ENCODE results near the gene SPATA9.

SPATA9 gene, protein sequence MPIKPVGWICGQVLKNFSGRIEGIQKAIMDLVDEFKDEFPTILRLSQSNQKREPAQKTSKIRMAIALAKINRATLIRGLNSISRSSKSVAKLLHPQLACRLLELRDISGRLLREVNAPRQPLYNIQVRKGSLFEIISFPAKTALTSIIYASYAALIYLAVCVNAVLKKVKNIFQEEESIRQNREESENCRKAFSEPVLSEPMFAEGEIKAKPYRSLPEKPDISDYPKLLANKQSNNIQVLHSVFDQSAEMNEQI

GRCh38 chr5:95682891-95683290 lies at the start of gene SPATA9:
SPATA9 (minus strand) TSS chr5:95682991; CDS start chr5:95682854, 137 bp downstream.
- no peak for DNase-seq

- DNase-seq = no peak
These were observed 49.1 kb upstream of the SPATA9 start for GRCh38 chr5:95731571-95732554.

GRCh38 chr5:95730730-95731570 lies 48.2 kb upstream of the SPATA9 start, which contains the start of gene RHOBTB3:
RHOBTB3 (plus strand) TSS chr5:95731336; CDS start chr5:95731683, 347 bp downstream.
- no peak for DNase-seq

DNA sequence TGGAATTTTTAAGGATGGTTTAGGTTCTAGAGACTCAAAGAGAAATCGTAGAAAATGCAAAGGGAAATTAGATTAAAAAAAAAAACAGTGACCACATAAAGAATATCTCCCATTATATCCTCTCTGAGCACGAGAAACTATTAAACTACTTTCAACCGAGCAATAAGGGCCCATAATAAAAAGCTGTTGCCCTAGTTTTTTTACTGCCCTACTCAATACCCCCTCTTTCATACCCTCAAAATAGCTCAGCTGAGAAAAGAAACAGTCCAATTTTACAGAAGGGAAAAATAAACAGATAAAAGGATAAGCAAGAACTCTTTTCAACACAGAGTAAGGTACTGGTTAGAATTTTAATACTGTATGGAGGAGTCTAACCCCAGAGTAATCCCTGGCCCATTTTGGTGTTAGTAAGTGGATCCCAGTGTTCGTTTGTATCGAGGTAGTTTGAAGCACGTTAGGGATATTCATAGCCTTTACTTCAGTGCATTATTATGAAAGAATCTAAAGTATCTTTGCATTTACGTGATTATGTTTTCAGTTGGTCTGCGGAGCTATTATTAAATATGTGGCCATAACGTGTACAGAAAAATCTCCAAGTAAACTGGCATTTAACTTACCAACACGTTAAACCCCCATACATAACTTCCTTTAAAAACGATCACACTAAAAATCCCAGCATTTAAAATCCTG lies 47.4 kb upstream of the SPATA9 start:
- no peak for DNase-seq

DNA sequence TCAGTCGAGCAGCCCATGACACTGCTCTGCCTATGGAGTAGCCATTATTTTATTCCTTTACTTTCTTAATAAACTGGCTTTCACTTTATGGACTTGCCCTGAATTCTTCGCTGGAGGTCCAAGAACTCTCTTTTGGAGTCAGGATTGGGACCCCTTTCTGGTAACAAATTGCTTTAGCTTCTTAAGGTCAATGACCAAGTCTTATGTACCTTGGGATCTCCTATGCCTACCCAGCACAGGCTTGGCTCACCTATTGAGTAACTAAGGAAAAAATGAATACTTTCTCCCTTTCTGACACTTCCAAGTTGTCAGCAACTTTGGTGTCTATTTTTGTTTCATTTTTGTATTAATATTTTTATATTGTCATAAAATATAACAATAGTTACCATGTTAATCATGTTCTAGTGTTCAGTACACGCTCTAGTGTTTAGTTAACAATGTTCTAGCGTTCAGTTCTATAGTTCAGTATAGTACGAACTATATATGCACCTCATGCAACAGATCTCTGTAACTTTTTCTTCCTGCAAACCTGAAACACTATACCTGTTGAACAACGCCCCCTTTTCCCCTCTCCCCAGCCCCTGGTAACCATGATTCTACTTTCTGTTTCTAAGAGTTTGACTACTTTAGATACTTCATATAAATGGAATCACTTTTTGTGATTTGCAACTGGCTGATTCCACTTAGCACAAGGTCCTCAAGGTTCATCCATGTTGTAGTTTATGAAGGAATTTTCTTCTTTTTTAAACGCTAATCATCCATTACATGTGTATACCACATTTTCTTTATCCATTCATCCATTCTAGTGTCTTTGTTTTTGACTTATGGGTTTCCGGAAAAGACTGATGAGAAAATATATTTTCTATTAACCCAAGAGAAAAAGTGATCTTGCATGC lies 46.6 kb upstream of the SPATA9 start:
- DNase-seq = no peak

DNA sequence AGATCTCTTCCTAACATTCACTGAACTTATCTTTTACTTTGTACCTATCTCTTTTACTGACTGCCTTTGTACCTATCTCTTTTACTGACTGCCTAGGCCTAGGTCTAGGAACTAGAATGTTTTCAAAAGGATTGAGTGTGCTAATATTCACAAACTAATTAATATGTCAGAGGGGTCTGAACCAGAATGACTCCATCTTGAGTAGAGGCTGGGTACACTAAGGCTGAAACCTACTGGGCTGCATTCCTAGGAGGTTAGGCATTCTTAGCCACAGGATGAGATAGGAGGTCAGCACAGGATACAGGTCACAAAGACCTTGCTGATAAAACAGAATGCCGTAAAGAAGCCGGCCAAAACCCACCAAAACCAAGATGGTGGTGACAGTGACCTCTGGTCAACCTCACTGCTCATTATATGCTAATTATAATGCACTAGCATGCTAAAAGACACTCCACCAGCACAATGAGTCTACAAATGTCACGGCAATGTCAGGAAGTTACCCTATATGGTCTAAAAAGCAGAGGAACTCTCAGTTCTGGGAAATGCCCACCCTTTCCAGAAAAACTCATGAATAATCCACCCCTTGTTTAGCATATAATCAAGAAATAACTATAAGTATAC lies 45.8 kb upstream of the SPATA9 start:
- no peak for DNase-seq

- DNase-seq = no peak
These were observed 45.0 kb upstream of the SPATA9 start for GRCh38 chr5:95727764-95728191.

GRCh38 chr5:95726811-95727763 lies 44.3 kb upstream of the SPATA9 start:
- DNase-seq = no peak

DNA sequence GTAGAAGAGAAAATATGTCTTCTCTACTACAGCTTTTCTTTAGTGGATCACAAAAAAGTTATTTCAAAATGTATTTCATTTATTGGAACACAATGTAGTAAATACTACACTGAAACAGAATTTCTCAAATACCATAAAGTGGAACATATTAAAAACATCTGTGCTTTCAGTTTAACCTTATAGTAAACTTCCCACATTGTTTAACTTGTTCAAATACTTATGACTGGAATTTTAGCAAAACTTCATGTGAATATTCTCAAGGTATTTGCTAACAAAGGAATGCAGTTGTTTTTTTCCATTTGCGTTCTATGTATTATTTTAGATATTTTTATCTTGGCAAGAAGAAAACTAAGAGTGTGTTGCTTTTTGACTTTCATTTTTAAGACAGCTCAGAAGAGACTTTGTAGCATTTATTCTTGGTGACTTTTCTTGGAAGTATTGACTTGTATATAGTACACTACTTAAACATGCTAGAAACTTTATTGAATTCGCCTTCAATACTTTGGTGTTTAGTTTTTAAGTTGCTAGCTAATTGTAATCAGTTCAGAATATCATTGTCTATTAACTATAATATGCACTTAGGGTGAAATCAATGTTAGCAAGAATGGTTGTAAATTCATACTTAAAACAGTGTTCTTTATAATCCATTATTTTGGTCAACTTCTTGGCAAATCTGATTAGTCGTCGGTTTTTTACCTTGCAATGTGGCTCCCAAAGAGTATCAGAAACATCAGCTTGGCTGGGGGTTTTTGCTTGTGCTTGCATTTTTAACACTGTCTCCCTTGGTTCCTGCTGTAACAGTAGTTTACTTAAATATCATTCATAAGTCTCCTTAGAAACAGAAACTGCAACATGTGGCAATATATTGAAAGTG lies 43.4 kb upstream of the SPATA9 start:
- no peak for DNase-seq

- no peak for DNase-seq
These were observed 42.5 kb upstream of the SPATA9 start for GRCh38 chr5:95725071-95725820.

DNA sequence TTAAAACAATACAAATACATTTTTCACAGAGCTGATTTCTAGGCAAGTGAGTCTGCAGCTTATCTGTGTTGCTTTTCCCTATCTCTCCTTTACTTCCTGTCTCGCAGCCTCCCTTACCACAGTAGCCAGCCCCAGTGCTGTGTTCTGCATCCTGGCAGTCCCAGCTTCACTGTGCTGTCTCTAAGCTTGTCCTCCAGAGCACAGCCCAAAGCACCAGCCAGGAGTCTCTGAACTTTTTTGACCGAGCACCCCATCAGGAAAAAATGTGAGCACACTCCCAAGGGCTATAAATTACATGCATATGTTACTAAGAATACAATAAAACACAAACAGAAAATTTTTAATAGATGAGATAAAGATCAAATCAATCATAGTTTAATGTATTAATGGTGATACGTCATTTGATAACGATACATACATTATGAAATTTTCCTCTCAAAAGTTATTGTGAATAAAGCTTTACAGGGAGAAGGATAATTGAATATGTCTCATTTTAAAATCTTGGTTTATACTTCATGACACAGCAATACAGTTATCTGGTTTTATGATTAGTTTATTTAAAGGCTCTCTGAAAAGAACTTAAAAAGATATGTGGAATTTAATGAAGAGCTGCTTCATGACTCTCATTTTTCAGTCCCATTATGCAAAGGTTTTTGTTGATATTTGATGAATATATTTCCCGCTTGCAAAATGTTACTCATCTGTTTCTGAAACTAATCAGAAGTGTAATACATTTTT lies 41.0 kb upstream of the SPATA9 start:
- no peak for DNase-seq

DNA sequence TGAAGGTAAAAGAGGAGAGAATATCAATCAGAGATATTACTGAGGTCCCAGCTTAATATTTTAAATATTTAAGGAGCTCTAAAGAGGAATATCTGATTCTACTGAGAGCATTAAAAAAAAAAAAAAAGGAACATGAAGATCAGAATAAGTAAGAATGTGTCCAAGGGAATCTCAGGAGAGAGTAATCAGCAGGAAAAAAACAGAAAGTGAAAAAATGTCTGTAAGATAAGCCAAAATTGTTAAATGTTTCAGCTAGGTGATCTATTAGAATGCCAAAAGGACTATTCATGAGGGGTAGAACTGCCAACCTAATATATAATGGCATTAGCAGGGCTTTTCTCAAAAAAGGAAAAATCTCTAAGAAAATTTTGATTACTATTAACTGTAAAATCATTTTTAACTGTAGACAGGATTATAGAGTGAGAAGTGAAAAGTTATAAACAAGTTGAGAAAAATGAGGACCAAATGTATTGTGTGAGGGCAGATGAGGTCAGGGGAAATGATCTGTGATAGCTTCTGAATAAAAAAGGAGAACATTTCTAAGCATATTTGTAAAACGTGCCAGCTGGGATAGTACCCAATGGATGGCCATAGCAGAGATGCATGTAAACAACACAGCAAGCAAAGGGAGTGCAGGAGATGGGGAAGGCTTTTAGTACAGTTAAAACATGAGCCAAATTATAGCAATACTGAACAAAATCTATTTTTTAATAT lies 38.9 kb upstream of the SPATA9 start:
- DNase-seq = no peak

DNA sequence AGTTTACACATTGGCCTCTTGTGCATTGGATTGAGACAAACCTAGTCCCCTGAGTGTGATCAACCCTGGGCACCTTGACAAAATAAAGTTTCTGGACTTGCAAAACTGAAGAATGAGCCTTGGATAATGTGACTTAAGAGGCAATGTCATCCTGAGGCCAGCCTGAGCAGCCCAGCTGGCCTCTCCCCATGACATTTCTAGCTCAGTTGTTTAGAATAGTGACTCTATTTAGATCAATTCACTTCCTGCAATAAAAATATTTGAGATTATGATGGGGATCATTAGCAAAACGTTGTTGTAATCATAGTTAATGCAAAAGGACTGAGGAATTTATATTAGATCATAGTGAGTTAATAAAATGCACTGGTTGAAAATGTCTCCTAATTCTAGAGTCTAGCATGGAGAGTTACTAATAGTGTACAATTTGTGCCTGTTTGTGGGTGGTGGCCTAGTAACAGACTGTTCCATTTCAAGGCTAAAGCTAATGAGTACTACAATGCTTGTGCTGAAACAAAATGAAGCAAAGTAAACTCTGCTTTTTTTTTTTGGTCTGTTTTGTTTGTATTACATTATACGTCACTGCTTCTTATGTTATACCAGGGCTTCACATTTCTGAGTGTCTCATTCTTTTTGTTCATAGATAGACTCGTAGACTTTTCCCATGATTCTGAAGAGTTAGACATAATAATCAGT lies 37.4 kb upstream of the SPATA9 start:
- DNase-seq = no peak

DNA sequence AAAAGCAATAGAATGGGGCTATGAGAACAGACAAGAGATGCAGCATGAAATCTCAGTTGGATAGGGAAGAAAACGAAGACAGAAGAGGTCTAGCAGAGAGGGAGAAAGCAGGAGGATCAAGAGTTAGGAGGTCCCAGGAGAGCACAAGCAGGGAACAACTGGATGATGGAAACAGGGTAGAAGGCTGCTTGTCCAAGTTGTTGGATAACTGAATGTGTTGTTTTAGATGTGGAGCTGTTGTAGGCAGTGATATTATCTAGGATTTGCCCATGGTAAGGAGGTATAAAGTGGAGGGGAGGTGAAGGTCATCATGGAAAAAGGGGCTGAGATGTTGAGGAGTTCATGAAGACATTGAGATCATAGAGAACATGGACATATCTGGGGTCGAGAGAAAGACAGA lies 35.9 kb upstream of the SPATA9 start:
- no peak for DNase-seq

DNA sequence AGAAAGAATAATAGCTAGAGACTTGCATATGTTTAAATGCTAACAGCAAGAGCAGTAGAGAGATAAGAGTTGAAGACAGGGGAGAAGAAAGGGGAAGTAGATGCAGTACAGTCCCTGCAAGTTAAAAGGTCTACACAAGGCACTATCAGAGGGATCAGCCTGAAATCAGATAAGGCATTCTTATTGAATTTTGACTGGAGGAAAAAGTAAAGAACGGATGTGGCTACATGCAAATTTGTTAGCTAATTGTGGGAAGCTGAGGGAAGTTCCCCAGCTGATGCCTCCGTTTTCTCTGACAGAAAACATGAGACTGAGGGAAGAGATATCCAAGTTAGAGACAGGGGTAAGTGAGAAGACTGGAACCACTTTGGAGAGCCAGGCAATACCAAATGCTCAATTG lies 35.4 kb upstream of the SPATA9 start:
- DNase-seq = no peak

DNA sequence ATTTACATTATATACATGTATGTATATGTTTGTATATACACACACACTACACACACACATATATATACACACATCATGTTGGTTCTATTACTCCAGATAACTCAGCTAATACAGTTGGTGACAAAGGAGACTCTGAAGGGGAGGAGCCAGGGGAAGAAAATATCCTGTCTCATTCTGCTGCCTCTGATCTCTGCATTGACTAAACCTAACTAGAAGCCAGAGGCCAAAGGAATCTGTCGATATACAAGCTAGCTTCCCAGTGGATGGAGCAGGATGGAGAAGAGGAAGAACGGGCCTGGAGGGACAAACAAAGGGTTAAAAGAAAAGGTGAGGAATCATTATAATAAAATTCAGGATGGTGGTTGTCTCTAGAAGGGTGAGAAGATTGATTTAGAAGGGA lies 34.6 kb upstream of the SPATA9 start:
- no peak for DNase-seq
